H1 (cell line): ENCODE data around the gene HMX1. TPM values are rescaled to one million over a fixed set of nuclear protein-coding genes. Genes with fewer than 3 reads are reported as not detected.

Experiments
- CTCF ChIA-PET: fragments of 300-600 bp; sonication (Branson Sonifier 250); formaldehyde crosslinking; loops from one replicate; lab custom pipeline; 2021; ENCODE audit not compliant: partially characterized antibody; lab: Charles Lee
- POLR2A ChIA-PET: fragments of 300-600 bp; sonication (Branson Sonifier 250); formaldehyde crosslinking; loops from one replicate; lab custom pipeline; 2021; ENCODE audit warnings: inconsistent platforms; ENCODE audit not compliant: partially characterized antibody; lab: Charles Lee
- DNase-seq, 2 experiments: peaks; one replicate each; pipeline versions ENCODE4 v3.0.0 to v3.0.0-alpha.2; 2010 to 2022; ENCODE audit warnings: low spot score in 2 of 2, low read depth in 1 of 2, mixed read lengths in 1 of 2
- FAIRE-seq: peaks from 2 replicates; lab custom pipeline; 2011; peaks lifted over from hg19 to GRCh38; lab: Jason Lieb, UNC
- H2AFZ ChIP-seq: 2 replicates; pipeline ENCODE4 v1.8.1; 2012; ENCODE audit warnings: low read length, inconsistent platforms
- H2AK5ac ChIP-seq: 2 replicates; pipeline ENCODE4 v1.6.1; 2013; ENCODE audit warnings: low read depth, low read length
- H2BK120ac ChIP-seq: replicated peaks from 2 replicates; pipeline ENCODE3; 2013; ENCODE audit warnings: low read depth, low read length, inconsistent platforms
- H2BK12ac ChIP-seq: 2 replicates; pipeline ENCODE4 v1.6.1; 2013; ENCODE audit warnings: low read depth, low read length
- H2BK15ac ChIP-seq: 2 replicates; pipeline ENCODE4 v1.6.1; 2013; ENCODE audit warnings: low read length
- H2BK20ac ChIP-seq: 2 replicates; pipeline ENCODE4 v1.6.1; 2013; ENCODE audit warnings: low read length
- H2BK5ac ChIP-seq: 2 replicates; pipeline ENCODE4 v1.6.1; 2013; ENCODE audit warnings: low read depth, low read length
- H3K14ac ChIP-seq: 2 replicates; pipeline ENCODE4 v1.6.1; 2013; ENCODE audit warnings: inconsistent platforms; ENCODE audit not compliant: insufficient read length
- H3K18ac ChIP-seq: 2 replicates; pipeline ENCODE4 v1.6.1; 2013; ENCODE audit warnings: low read length; ENCODE audit errors: extremely low read depth
- H3K23ac ChIP-seq: 2 replicates; pipeline ENCODE4 v1.6.1; 2013; ENCODE audit warnings: inconsistent platforms; ENCODE audit not compliant: insufficient read length
- H3K23me2 ChIP-seq: 2 replicates; pipeline ENCODE4 v1.6.1; 2013; ENCODE audit warnings: low read depth, low read length
- H3K27ac ChIP-seq: 2 replicates; pipeline ENCODE4 v1.6.1; 2011; ENCODE audit warnings: low read depth, low read length, inconsistent platforms
- H3K27me3 ChIP-seq, 4 experiments: replicated peaks in 1 of 4; 1 replicate in 1 of 4; 2 replicates in 3 of 4; pipeline versions ENCODE4 v1.6.1 to v1.8.1; 2011 to 2013; ENCODE audit warnings: low read length in 3 of 4, mild to moderate bottlenecking in 3 of 4, inconsistent platforms in 2 of 4, mixed read lengths in 2 of 4, moderate library complexity in 1 of 4; ENCODE audit not compliant: control insufficient read depth in 3 of 4, insufficient read depth in 3 of 4; ENCODE audit errors: extremely low read depth in 1 of 4
- H3K36me3 ChIP-seq, 4 experiments: 2 replicates each; pipeline versions ENCODE4 v1.6.1 to v1.8.1; 2011 to 2013; ENCODE audit warnings: mild to moderate bottlenecking in 4 of 4, low read length in 3 of 4, moderate library complexity in 2 of 4, control low read depth in 1 of 4, inconsistent platforms in 1 of 4; ENCODE audit not compliant: insufficient read depth in 4 of 4, control insufficient read depth in 2 of 4
- H3K4ac ChIP-seq: replicated peaks from 2 replicates; pipeline ENCODE3; 2013; ENCODE audit warnings: low read length, low read depth, mixed read lengths, inconsistent platforms; ENCODE audit not compliant: insufficient read length
- H3K4me1 ChIP-seq, 4 experiments: replicated peaks in 1 of 4; 1 replicate in 1 of 4; 2 replicates in 3 of 4; pipeline versions ENCODE4 v1.6.1 to v1.8.1; 2011 to 2013; ENCODE audit warnings: low read length in 3 of 4, inconsistent platforms in 2 of 4, mixed read lengths in 1 of 4; ENCODE audit not compliant: insufficient read depth in 4 of 4, control insufficient read depth in 3 of 4
- H3K4me2 ChIP-seq, 2 experiments: 2 replicates each; pipeline versions ENCODE4 v1.6.1 to v1.8.1; 2011 to 2013; ENCODE audit warnings: low read depth in 2 of 2, low read length in 2 of 2, control low read depth in 1 of 2, inconsistent platforms in 1 of 2, mild to moderate bottlenecking in 1 of 2; ENCODE audit not compliant: insufficient read depth in 1 of 2
- H3K4me3 ChIP-seq, 4 experiments: fragments of 200-600, 300-600 bp in 1 of 4; sonication (generic), shearing (Covaris generic), sonication (Bioruptor Twin) in 1 of 4; 2 replicates each; pipeline versions ENCODE4 v1.5.1 to v1.8.1; 2011 to 2016; ENCODE audit warnings: low read length in 4 of 4, low read depth in 3 of 4, control low read depth in 2 of 4, inconsistent platforms in 2 of 4, mild to moderate bottlenecking in 2 of 4, mixed read lengths in 1 of 4, moderate library complexity in 1 of 4; ENCODE audit not compliant: insufficient read depth in 2 of 4; ENCODE audit errors: extremely low read depth in 1 of 4
- H3K56ac ChIP-seq: replicated peaks from 2 replicates; pipeline ENCODE3; 2013; ENCODE audit warnings: low read depth, mild to moderate bottlenecking, mixed read lengths, low read length, inconsistent platforms; ENCODE audit not compliant: insufficient read length
- H3K79me1 ChIP-seq: 2 replicates; pipeline ENCODE4 v1.6.1; 2013; ENCODE audit warnings: low read depth, low read length, control low read depth
- H3K79me2 ChIP-seq, 2 experiments: 2 replicates each; pipeline versions ENCODE4 v1.6.1 to v1.8.1; 2012 to 2013; ENCODE audit warnings: low read length in 2 of 2, mild to moderate bottlenecking in 2 of 2, inconsistent platforms in 1 of 2; ENCODE audit not compliant: insufficient read depth in 2 of 2, control insufficient read depth in 1 of 2
- H3K9ac ChIP-seq, 4 experiments: replicated peaks in 1 of 4; 1 replicate in 1 of 4; 2 replicates in 3 of 4; pipeline versions ENCODE4 v1.6.1 to v1.8.1; 2011 to 2013; ENCODE audit warnings: low read depth in 3 of 4, low read length in 3 of 4, control low read depth in 2 of 4, mild to moderate bottlenecking in 2 of 4, moderate library complexity in 2 of 4, inconsistent platforms in 1 of 4; ENCODE audit errors: extremely low read depth in 1 of 4
- H3K9me3 ChIP-seq, 2 experiments: 2 replicates each; pipeline versions ENCODE4 v1.6.1 to v1.8.1; 2012 to 2013; ENCODE audit warnings: mild to moderate bottlenecking in 2 of 2, moderate library complexity in 2 of 2, control low read depth in 1 of 2, inconsistent platforms in 1 of 2, low read depth in 1 of 2, low read length in 1 of 2, mixed read lengths in 1 of 2; ENCODE audit not compliant: insufficient read depth in 2 of 2
- H4K20me1 ChIP-seq, 2 experiments: replicated peaks in 1 of 2; 2 replicates each; pipeline versions ENCODE3 to v1.8.1; 2011 to 2013; ENCODE audit warnings: inconsistent platforms in 2 of 2, low read length in 2 of 2, mild to moderate bottlenecking in 1 of 2; ENCODE audit not compliant: insufficient read depth in 2 of 2, control insufficient read depth in 1 of 2
- H4K5ac ChIP-seq: 2 replicates; pipeline ENCODE4 v1.6.1; 2013; ENCODE audit warnings: low read length, low read depth, mixed read lengths, inconsistent platforms; ENCODE audit not compliant: insufficient read length
- H4K8ac ChIP-seq: 2 replicates; pipeline ENCODE4 v1.8.0; 2013; ENCODE audit warnings: mild to moderate bottlenecking, moderate library complexity, low read length, inconsistent platforms; ENCODE audit not compliant: insufficient read depth; ENCODE audit errors: extremely low read depth
- H4K91ac ChIP-seq: replicated peaks from 2 replicates; pipeline ENCODE3; 2013; ENCODE audit warnings: low read length, mixed read lengths, inconsistent platforms; ENCODE audit not compliant: insufficient read length
- BCL11A ChIP-seq, 2 experiments: IDR thresholded peaks; one replicate each; pipeline ENCODE4 v1.6.1; 2011; ENCODE audit warnings: low read depth in 2 of 2, low read length in 2 of 2, mild to moderate bottlenecking in 2 of 2
- CEBPB ChIP-seq: IDR thresholded peaks from 2 replicates; pipeline ENCODE4 v1.6.1; 2012; ENCODE audit warnings: low read depth, low read length
- EP300 ChIP-seq, 2 experiments: IDR thresholded peaks; 1 replicate in 1 of 2; 2 replicates in 1 of 2; pipeline ENCODE4 v1.6.1; 2011 to 2012; ENCODE audit warnings: low read depth in 2 of 2, low read length in 2 of 2, mild to moderate bottlenecking in 2 of 2, borderline replicate concordance in 1 of 2, inconsistent platforms in 1 of 2, moderate library complexity in 1 of 2
- PHF8 ChIP-seq: fragments of 200-600 bp; sonication (generic); conservative IDR thresholded peaks from 2 replicates; pipeline ENCODE4 v1.7.1; 2012; ENCODE audit warnings: low read depth, mild to moderate bottlenecking, inconsistent platforms, low read length, moderate library complexity
- RNF2 ChIP-seq: fragments of 200-900, 300-1000 bp; sonication (generic); IDR thresholded peaks from 2 replicates; pipeline ENCODE4 v1.7.1; 2016; ENCODE audit warnings: borderline replicate concordance, low read depth, mild to moderate bottlenecking, antibody characterized with exemption, low read length; ENCODE audit not compliant: poor library complexity, severe bottlenecking; ENCODE audit errors: missing control alignments
- SIRT6 ChIP-seq: IDR thresholded peaks from one replicate; pipeline ENCODE4 v1.7.1; 2012; ENCODE audit warnings: low read length, inconsistent platforms
- SUZ12 ChIP-seq: fragments of 200-600 bp; sonication (generic); IDR thresholded peaks from 2 replicates; pipeline ENCODE4 v1.6.1; 2012; ENCODE audit warnings: mild to moderate bottlenecking, inconsistent platforms, low read length, moderate library complexity, mixed read lengths
- TAF1 ChIP-seq: IDR thresholded peaks from 2 replicates; pipeline ENCODE4 v1.6.1; 2011; ENCODE audit warnings: mild to moderate bottlenecking, low read depth, low read length
- ZNF274 ChIP-seq: IDR thresholded peaks from 2 replicates; pipeline ENCODE4 v1.7.0; 2012; ENCODE audit warnings: low read length, borderline replicate concordance; ENCODE audit errors: extremely low read depth
- WGBS, 2 experiments: shearing (Covaris generic) in 1 of 2; methylation state at CpG; one replicate each; pipeline versions ENCODE4 v1.1.6 to v1.1.7; 2013 to 2015; ENCODE audit warnings: low lambda C conversion rate in 2 of 2, mixed read lengths in 2 of 2, inconsistent platforms in 1 of 2, low coverage in 1 of 2, missing lambda C conversion rate in 1 of 2; ENCODE audit not compliant: insufficient replicate concordance in 2 of 2, insufficient coverage in 1 of 2, insufficient read length in 1 of 2; ENCODE audit errors: extremely low coverage in 1 of 2, missing lambda C conversion rate in 1 of 2; 5-methylcytosine and 5-hydroxymethylcytosine counted together
- polyA plus RNA-seq, 7 experiments: library from polyadenylated mRNA; depleted of rRNA in 3 of 7; stranded (reverse) in 5 of 7; unstranded in 2 of 7; fragments of >200 nt in 5 of 7; fragments of 200-250 nt in 2 of 7; gene quantifications; 1 replicate in 5 of 7; 2 replicates in 1 of 7; 4 replicates in 1 of 7; pipeline versions ENCODE4 v1.2.1 to v1.2.3, GENCODE V29; 2011 to 2013; ENCODE audit warnings: missing spikeins in 2 of 7, mixed read lengths in 2 of 7
- total RNA-seq: library from RNA; stranded (reverse); fragmentation: NEBNext Ultra II Directional; extraction: Animal tissue kit (Norgen Biotek cat#: 25700); gene quantifications from 2 replicates; pipeline ENCODE4 v1.2.1, GENCODE V29; 2021
- TF ChIP-seq, protein P1 (sequence below): IDR thresholded peaks from 2 replicates; pipeline ENCODE4 v1.6.1; 2011; ENCODE audit warnings: low read depth, mild to moderate bottlenecking, low read length; ENCODE audit not compliant: insufficient read depth

Gene HMX1
- total and polyA plus RNA-seq, 2 of the 8 experiments (the other 6 are each of a cell fraction or from before 2014, with no cell fraction given), result 0.26 TPM; not detected in 1

DNA sequence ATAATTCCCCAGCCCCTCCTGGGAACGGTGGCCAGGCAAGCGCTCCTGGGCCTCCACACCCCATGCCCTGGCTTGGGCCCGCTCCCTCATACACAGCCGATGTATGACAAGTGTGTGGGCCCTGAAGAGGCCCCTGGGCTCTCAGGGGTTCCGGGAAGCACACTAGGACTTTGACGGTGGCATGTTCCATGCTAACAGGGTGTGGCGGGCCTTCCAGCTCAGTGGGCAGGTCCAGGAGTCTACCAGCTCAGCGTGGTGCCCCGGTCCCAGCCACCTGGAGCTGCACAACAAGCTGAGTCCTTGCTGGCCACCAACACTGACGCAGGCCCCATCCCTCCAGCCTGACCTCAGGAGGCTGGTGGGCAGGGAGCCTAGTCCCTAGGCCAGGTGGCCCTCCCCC is 24.4 kb upstream of the HMX1 start:
- Histone ChIP-seq H2BK120ac (no peak overlapping the region), H3K79me1 (no peaks in the 10 kb centered on the region), H3K27me3 (peaks cover 47 to 67% (median 58%) of the 10 kb centered on the region in 4 experiments), H3K23me2 (peaks cover 12% of the 10 kb centered on the region; the same call in 1 of the 2 replicates), H3K18ac (no peak overlapping the region), H4K20me1 (peaks cover 9 to 12% of the 10 kb centered on the region in 2 experiments), H4K8ac (no peak overlapping the region), H2BK15ac (no peak overlapping the region), H2AK5ac (no peak overlapping the region), H3K4me1 (peaks cover 0 to 38% (median 28%) of the 10 kb centered on the region in 4 experiments; a peak in 6 of 7 replicates), H3K36me3 (peaks cover 0 to 3% (median 0%) of the 10 kb centered on the region in 4 experiments; a peak in 1 of 8 replicates), H3K79me2 (no peaks in the 10 kb centered on the region), H3K9me3 (peaks cover 3 to 15% of the 10 kb centered on the region in 2 experiments; a peak in 3 of 4 replicates), H3K14ac (no peak overlapping the region), H4K5ac (no peak overlapping the region), H2BK12ac (no peak overlapping the region; the same call in 1 of the 2 replicates), H4K91ac (no peak overlapping the region), H2BK20ac (no peak overlapping the region), H3K56ac (no peak overlapping the region), H3K4ac (no peak overlapping the region), H3K4me2 (no peak overlapping the region; a peak in 1 of 4 replicates), H2AFZ (no peak overlapping the region), H2BK5ac (no peak overlapping the region), H3K9ac (no peak overlapping the region), H3K27ac (no peak overlapping the region), H3K4me3 (no peak overlapping the region), H3K23ac (no peak overlapping the region)
- TF ChIP-seq CEBPB (no peak), BCL11A (IDR thresholded peaks at IDR 0.05; ENCODE audit: low read depth in 2 of 2, low read length in 2 of 2) (no peak), PHF8 (no peak), SIRT6 (no peak), SUZ12 (no peak), ZNF274 (no peak), EP300 (IDR thresholded peaks at IDR 0.05; ENCODE audit: borderline replicate concordance in 1 of 2, low read depth in 2 of 2, low read length in 2 of 2) (no peak), RNF2 (no peak), TAF1 (no peak)
- TF ChIP-seq, protein P1, sequence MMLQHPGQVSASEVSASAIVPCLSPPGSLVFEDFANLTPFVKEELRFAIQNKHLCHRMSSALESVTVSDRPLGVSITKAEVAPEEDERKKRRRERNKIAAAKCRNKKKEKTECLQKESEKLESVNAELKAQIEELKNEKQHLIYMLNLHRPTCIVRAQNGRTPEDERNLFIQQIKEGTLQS, result no peak
- DNase-seq (no peak), FAIRE-seq (no peak)
- CTCF ChIA-PET, result interaction anchor here (0.9 to 6.1 kb wide), 6 partner anchors 8 to 76 kb away, joined by 3 to 31 read pairs (median 3); no protein-coding TSS in a partner anchor
- WGBS, 2 experiments, result 87% methylated on average over 7 of the region's 10 CpGs; no CpG with 5 or more reads in 1 of the 2 experiments
- POLR2A ChIA-PET, result interaction anchor here (0.7 to 0.9 kb wide), 2 partner anchors 11 to 49 kb away, joined by 3 read pairs; no protein-coding TSS in a partner anchor
